Measurements from ENCODE around the gene TIMM10.

DNA sequence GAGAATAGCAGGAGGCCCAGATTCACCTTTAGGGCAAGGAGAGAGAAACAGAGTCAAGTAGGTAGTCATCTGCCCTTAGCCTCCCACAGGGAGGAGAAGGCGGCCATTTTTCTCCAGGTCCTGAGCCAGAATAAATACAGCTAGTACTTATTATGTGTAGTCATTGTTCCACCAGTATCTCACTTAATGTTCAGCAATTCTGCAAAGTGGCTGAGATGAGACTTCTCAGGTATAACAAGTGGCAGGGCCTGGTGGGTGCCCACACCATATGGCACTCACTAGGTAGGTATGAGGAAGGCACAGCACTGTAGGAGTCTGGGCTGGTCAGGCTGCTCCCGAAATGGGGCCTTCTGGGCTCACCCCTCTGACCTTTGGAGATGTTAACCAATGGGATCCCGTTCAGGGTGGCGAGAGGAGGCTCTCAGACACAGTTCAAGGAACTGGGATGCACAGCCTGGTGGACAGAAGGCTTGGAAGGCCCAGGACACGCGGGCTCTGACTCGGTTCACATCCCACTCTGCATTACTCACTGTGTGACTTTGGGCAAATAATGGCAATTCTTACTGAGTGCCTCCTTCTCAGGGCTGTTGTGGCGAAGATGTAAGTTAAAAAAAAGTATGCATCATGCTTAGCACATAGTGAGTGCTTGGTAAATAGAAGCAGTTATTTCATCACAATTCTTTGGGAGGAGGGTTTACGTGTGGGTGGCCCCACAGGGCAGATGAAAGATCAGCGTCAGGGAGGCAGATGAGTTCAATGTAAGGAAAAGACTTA lies 45.1 kb downstream of the TIMM10 start:
- TF ChIP-seq POLR2AphosphoS5 (IDR thresholded peaks at IDR 0.05) (no peak), POLR2A (IDR thresholded peaks at IDR 0.05) (no peak)
- TF ChIP-seq, protein P1, sequence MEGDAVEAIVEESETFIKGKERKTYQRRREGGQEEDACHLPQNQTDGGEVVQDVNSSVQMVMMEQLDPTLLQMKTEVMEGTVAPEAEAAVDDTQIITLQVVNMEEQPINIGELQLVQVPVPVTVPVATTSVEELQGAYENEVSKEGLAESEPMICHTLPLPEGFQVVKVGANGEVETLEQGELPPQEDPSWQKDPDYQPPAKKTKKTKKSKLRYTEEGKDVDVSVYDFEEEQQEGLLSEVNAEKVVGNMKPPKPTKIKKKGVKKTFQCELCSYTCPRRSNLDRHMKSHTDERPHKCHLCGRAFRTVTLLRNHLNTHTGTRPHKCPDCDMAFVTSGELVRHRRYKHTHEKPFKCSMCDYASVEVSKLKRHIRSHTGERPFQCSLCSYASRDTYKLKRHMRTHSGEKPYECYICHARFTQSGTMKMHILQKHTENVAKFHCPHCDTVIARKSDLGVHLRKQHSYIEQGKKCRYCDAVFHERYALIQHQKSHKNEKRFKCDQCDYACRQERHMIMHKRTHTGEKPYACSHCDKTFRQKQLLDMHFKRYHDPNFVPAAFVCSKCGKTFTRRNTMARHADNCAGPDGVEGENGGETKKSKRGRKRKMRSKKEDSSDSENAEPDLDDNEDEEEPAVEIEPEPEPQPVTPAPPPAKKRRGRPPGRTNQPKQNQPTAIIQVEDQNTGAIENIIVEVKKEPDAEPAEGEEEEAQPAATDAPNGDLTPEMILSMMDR (IDR thresholded peaks at IDR 0.05): no peak
